Measurements from ENCODE around the gene PAXX. TPM values are rescaled to one million over a fixed set of nuclear protein-coding genes. Genes with fewer than 3 reads are reported as not detected.

Gene PAXX
- total and polyA plus RNA-seq, 9 of the 15 experiments (the other 6 are each of a cell fraction or from before 2014, with no cell fraction given) = 1.2 to 175 (median 38.5) TPM

DNA sequence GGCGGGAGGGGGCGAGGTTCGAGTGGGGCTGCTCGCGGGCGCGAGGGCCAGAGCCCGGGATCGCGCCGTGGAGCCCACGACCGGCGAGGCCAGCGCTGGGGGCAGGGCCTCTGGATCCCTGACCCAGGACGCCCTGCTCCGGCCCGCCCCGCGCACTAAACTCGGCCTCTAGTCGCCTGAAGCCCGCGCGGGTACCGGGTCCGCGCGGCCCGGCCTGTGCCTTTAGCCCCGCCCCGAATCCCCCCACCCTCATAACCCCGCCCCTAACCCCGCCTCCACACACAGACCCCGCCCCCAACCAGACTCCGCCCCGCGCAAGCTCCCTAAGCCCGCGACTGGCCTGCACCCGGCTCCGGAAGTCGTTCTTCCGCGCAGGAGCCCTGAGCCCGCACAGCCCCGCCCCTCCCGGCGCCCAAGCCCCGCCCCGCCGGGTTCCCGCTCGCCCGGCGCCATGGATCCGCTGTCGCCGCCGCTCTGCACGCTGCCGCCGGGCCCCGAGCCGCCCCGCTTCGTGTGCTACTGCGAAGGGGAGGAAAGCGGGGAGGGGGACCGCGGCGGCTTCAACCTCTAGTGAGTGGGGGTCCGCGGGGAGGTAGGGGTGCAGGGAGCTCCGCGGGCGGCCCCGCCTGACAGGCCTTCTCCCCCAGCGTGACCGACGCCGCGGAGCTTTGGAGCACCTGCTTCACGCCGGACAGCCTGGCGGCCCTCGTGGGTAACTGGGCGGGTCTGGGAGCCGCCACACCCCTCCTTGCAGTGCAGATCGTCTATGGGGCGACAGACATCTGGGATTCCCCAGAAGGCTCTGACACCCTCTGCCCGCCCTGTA, at the start of gene PAXX (continued):
- TF ChIP-seq, protein P1, sequence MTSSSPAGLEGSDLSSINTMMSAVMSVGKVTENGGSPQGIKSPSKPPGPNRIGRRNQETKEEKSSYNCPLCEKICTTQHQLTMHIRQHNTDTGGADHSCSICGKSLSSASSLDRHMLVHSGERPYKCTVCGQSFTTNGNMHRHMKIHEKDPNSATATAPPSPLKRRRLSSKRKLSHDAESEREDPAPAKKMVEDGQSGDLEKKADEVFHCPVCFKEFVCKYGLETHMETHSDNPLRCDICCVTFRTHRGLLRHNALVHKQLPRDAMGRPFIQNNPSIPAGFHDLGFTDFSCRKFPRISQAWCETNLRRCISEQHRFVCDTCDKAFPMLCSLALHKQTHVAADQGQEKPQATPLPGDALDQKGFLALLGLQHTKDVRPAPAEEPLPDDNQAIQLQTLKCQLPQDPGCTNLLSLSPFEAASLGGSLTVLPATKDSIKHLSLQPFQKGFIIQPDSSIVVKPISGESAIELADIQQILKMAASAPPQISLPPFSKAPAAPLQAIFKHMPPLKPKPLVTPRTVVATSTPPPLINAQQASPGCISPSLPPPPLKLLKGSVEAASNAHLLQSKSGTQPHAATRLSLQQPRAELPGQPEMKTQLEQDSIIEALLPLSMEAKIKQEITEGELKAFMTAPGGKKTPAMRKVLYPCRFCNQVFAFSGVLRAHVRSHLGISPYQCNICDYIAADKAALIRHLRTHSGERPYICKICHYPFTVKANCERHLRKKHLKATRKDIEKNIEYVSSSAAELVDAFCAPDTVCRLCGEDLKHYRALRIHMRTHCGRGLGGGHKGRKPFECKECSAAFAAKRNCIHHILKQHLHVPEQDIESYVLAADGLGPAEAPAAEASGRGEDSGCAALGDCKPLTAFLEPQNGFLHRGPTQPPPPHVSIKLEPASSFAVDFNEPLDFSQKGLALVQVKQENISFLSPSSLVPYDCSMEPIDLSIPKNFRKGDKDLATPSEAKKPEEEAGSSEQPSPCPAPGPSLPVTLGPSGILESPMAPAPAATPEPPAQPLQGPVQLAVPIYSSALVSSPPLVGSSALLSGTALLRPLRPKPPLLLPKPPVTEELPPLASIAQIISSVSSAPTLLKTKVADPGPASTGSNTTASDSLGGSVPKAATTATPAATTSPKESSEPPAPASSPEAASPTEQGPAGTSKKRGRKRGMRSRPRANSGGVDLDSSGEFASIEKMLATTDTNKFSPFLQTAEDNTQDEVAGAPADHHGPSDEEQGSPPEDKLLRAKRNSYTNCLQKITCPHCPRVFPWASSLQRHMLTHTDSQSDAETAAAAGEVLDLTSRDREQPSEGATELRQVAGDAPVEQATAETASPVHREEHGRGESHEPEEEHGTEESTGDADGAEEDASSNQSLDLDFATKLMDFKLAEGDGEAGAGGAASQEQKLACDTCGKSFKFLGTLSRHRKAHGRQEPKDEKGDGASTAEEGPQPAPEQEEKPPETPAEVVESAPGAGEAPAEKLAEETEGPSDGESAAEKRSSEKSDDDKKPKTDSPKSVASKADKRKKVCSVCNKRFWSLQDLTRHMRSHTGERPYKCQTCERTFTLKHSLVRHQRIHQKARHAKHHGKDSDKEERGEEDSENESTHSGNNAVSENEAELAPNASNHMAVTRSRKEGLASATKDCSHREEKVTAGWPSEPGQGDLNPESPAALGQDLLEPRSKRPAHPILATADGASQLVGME (CRISPR knock-in tag; IDR thresholded peaks at IDR 0.05) = 0 out of 2 replicates have a peak, but pooled peaks have one; percentile 33
- TF ChIP-seq ZNF583 (CRISPR knock-in tag; IDR thresholded peaks at IDR 0.05) (no peak), PHF20 (IDR thresholded peaks at IDR 0.05; ENCODE audit: partially characterized antibody) (peak; percentile 39), NR2C2 (CRISPR knock-in tag; IDR thresholded peaks at IDR 0.05) (no peak), NR2C2 (tag; IDR thresholded peaks at IDR 0.05) (peak; percentile 55; the same call in 1 of the 2 replicates), NFXL1 (CRISPR knock-in tag; IDR thresholded peaks at IDR 0.05) (no peak), SMARCB1 (IDR thresholded peaks at IDR 0.05; ENCODE audit: insufficient read length, low read depth) (no peak), ATF7 (IDR thresholded peaks at IDR 0.05) (peak; percentile 51; the same call in 1 of the 2 replicates), TEAD4 (IDR thresholded peaks at IDR 0.05; ENCODE audit: low read length) (no peak), TEAD4 (CRISPR knock-in tag; IDR thresholded peaks at IDR 0.05; ENCODE audit: borderline replicate concordance) (0 out of 2 replicates have a peak, but pooled peaks have one; percentile 61), SP1 (CRISPR knock-in tag; IDR thresholded peaks at IDR 0.05) (peak; percentile 25), YBX1 (IDR thresholded peaks at IDR 0.05) (no peak), FOXA3 (CRISPR knock-in tag; conservative IDR thresholded peaks at IDR 0.05 in 1 of 2, IDR thresholded peaks at IDR 0.05 in 1 of 2) (peak in 1 of 2 experiments; percentile 63; a peak in 1 of 4 replicates)
- TF ChIP-seq, protein P2, sequence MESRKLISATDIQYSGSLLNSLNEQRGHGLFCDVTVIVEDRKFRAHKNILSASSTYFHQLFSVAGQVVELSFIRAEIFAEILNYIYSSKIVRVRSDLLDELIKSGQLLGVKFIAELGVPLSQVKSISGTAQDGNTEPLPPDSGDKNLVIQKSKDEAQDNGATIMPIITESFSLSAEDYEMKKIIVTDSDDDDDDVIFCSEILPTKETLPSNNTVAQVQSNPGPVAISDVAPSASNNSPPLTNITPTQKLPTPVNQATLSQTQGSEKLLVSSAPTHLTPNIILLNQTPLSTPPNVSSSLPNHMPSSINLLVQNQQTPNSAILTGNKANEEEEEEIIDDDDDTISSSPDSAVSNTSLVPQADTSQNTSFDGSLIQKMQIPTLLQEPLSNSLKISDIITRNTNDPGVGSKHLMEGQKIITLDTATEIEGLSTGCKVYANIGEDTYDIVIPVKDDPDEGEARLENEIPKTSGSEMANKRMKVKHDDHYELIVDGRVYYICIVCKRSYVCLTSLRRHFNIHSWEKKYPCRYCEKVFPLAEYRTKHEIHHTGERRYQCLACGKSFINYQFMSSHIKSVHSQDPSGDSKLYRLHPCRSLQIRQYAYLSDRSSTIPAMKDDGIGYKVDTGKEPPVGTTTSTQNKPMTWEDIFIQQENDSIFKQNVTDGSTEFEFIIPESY (CRISPR knock-in tag; IDR thresholded peaks at IDR 0.05) = peak; percentile 78
- TF ChIP-seq, protein P3, sequence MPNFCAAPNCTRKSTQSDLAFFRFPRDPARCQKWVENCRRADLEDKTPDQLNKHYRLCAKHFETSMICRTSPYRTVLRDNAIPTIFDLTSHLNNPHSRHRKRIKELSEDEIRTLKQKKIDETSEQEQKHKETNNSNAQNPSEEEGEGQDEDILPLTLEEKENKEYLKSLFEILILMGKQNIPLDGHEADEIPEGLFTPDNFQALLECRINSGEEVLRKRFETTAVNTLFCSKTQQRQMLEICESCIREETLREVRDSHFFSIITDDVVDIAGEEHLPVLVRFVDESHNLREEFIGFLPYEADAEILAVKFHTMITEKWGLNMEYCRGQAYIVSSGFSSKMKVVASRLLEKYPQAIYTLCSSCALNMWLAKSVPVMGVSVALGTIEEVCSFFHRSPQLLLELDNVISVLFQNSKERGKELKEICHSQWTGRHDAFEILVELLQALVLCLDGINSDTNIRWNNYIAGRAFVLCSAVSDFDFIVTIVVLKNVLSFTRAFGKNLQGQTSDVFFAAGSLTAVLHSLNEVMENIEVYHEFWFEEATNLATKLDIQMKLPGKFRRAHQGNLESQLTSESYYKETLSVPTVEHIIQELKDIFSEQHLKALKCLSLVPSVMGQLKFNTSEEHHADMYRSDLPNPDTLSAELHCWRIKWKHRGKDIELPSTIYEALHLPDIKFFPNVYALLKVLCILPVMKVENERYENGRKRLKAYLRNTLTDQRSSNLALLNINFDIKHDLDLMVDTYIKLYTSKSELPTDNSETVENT (CRISPR knock-in tag; IDR thresholded peaks at IDR 0.05) = peak; percentile 37; the same call in 1 of the 2 replicates

Measured in K562 (cell line).